NCI-H1436 (cell line): ENCODE measurements around the gene SAMD14.

Source experiments
- DNase-seq: peaks from one replicate; lab custom pipeline; 2025; lab: John Stamatoyannopoulos, UW

The SAMD14 gene

GRCh38 chr17:50129728-50130558 lies at the start of gene SAMD14:
SAMD14 (minus strand) TSS chr17:50130160; CDS start chr17:50124959, 5,201 bp downstream.
- peak; percentile 43 for DNase-seq

GRCh38 chr17:50177983-50178834 lies 48.2 kb upstream of the SAMD14 start:
- peak; percentile 64 for DNase-seq

- no peak for DNase-seq
Observed at GRCh38 chr17:50177476-50177875, 47.5 kb upstream of the SAMD14 start.

GRCh38 chr17:50176559-50177357 lies 46.8 kb upstream of the SAMD14 start:
- DNase-seq, result no peak

- no peak for DNase-seq
Observed at GRCh38 chr17:50175035-50175807, 45.3 kb upstream of the SAMD14 start.

- DNase-seq, result no peak
Observed at GRCh38 chr17:50174444-50174843, 44.5 kb upstream of the SAMD14 start.

- no peak for DNase-seq
Observed at GRCh38 chr17:50173335-50173941, 43.5 kb upstream of the SAMD14 start.

- no peak for DNase-seq
Observed at GRCh38 chr17:50172936-50173334, 43.0 kb upstream of the SAMD14 start.

- no peak for DNase-seq
Observed at GRCh38 chr17:50172130-50172529, 42.2 kb upstream of the SAMD14 start.

GRCh38 chr17:50171371-50172071 lies 41.6 kb upstream of the SAMD14 start:
- DNase-seq, result no peak

GRCh38 chr17:50170662-50171370 lies 40.9 kb upstream of the SAMD14 start:
- no peak for DNase-seq

- DNase-seq, result no peak
Observed at GRCh38 chr17:50169881-50170459, 40.0 kb upstream of the SAMD14 start.

- peak; percentile 66 for DNase-seq
Observed at GRCh38 chr17:50169121-50169764, 39.3 kb upstream of the SAMD14 start.

GRCh38 chr17:50168319-50168718 lies 38.4 kb upstream of the SAMD14 start:
- no peak for DNase-seq

GRCh38 chr17:50167371-50167770 lies 37.4 kb upstream of the SAMD14 start:
- no peak for DNase-seq

- DNase-seq, result no peak
Observed at GRCh38 chr17:50166518-50167181, 36.7 kb upstream of the SAMD14 start.

GRCh38 chr17:50165867-50166517 lies 36.0 kb upstream of the SAMD14 start, which contains the start of gene SGCA:
SGCA (plus strand) TSS chr17:50166005; CDS start chr17:50166041, 36 bp downstream.
- no peak for DNase-seq

- no peak for DNase-seq
Observed at GRCh38 chr17:50165466-50165865, 35.5 kb upstream of the SAMD14 start.
